B cell (primary cell): ENCODE data around the gene PUM2.

Experiments used
- CTCF ChIP-seq: fragments of 200-600 bp; IDR thresholded peaks from one replicate; pipeline ENCODE4 v1.8.0; 2022; ENCODE audit warnings: antibody characterized with exemption, mild to moderate bottlenecking
- EZH2 ChIP-seq: IDR thresholded peaks from 2 replicates; pipeline ENCODE4 v1.6.1; 2012; ENCODE audit warnings: borderline replicate concordance, low read depth, mild to moderate bottlenecking, moderate library complexity, low read length; ENCODE audit not compliant: insufficient read depth, poor library complexity, severe bottlenecking

GRCh38 chr2:20369366-20369765 is 18.7 kb upstream of the PUM2 start:
- TF ChIP-seq CTCF (no peak), EZH2 (no peak)
